HCT116 (cell line): ENCODE data around the gene TMEM120A. TPM values are rescaled to one million over a fixed set of nuclear protein-coding genes. Genes with fewer than 3 reads are reported as not detected.
A peak's percentile ranks its signal among the peaks of the same experiment; 100 is the strongest.

Experiments used
- ATAC-seq: fragments of 200-7000 bp; cut with Tn5 transposase; 2 replicates; pipeline ENCODE4 v1.9.1; 2020; ENCODE audit warnings: mild to moderate bottlenecking, moderate library complexity
- BruUV-seq: library from RNA; stranded (reverse); fragments of 400-500 nt; replicated peaks from 2 replicates; lab custom pipeline; 2021; lab: Mats Ljungman, UMichigan
- CTCF ChIA-PET: fragments of 300-600 bp; sonication (Branson Sonifier 250); formaldehyde crosslinking; loops from one replicate; lab custom pipeline; 2021; ENCODE audit warnings: antibody characterized with exemption; lab: Charles Lee
- POLR2A ChIA-PET: fragments of 300-600, 350-600 bp; sonication (Branson Sonifier 250); formaldehyde crosslinking; loops from one replicate; lab custom pipeline; 2021; ENCODE audit warnings: antibody characterized with exemption; lab: Charles Lee
- RAD21 ChIA-PET, 2 experiments: fragments of 300-600 bp; sonication (Branson Sonifier 250); formaldehyde crosslinking; loops; one replicate each; lab custom pipeline; 2023; ENCODE audit warnings: low total read pairs in 2 of 2; ENCODE audit not compliant: uncharacterized antibody in 2 of 2, unreplicated experiment in 2 of 2, low non-redundant PET in 1 of 2; lab: Charles Lee
- DNase-seq: peaks from one replicate; pipeline ENCODE4 v3.0.0-alpha.2; 2010; ENCODE audit warnings: low read depth, low spot score
- H2AFZ ChIP-seq: fragments of 200-600 bp; shearing (Covaris generic), sonication (generic); 2 replicates; pipeline ENCODE4 v1.6.1; 2017; ENCODE audit warnings: low read depth, mixed run types, mixed read lengths, antibody characterized with exemption, low read length; ENCODE audit not compliant: poor library complexity, severe bottlenecking
- H3K27ac ChIP-seq: 2 replicates; pipeline ENCODE4 v1.5.1; 2012; ENCODE audit warnings: low read depth, low read length
- H3K27me3 ChIP-seq: fragments of 200-600 bp; sonication (generic); 2 replicates; pipeline ENCODE4 v1.6.1; 2016; ENCODE audit warnings: mixed run types, low read length, mixed read lengths; ENCODE audit not compliant: insufficient read depth
- H3K36me3 ChIP-seq, 2 experiments: fragments of 200-500 bp in 1 of 2; fragments of 200-600 bp in 1 of 2; sonication (Bioruptor generic) in 1 of 2; sonication (generic) in 1 of 2; 2 replicates each; pipeline versions ENCODE4 v1.5.1 to v1.6.1; 2014 to 2016; ENCODE audit warnings: low read length in 2 of 2, inconsistent platforms in 1 of 2, mixed read lengths in 1 of 2, mixed run types in 1 of 2; ENCODE audit not compliant: insufficient read depth in 2 of 2, control insufficient read depth in 1 of 2
- H3K4me1 ChIP-seq, 2 experiments: fragments of 200-600 bp in 1 of 2; sonication (generic) in 1 of 2; 2 replicates each; pipeline versions ENCODE4 v1.5.1 to v1.6.1; 2012 to 2017; ENCODE audit warnings: low read length in 2 of 2, inconsistent platforms in 1 of 2, mild to moderate bottlenecking in 1 of 2, mixed read lengths in 1 of 2, mixed run types in 1 of 2, moderate library complexity in 1 of 2; ENCODE audit not compliant: insufficient read depth in 2 of 2, control insufficient read depth in 1 of 2
- H3K4me2 ChIP-seq: fragments of 200-600 bp; sonication (generic); 2 replicates; pipeline ENCODE4 v1.6.1; 2017; ENCODE audit warnings: mixed run types, low read length, mixed read lengths
- H3K4me3 ChIP-seq, 2 experiments: fragments of 200-600 bp in 1 of 2; sonication (generic) in 1 of 2; replicated peaks in 1 of 2; 2 replicates each; pipeline ENCODE4 v1.5.1; 2011 to 2016; ENCODE audit warnings: low read length in 2 of 2, control low read depth in 1 of 2, low read depth in 1 of 2, mild to moderate bottlenecking in 1 of 2, mixed read lengths in 1 of 2, mixed run types in 1 of 2
- H3K79me2 ChIP-seq: fragments of 200-600 bp; sonication (generic); 2 replicates; pipeline ENCODE4 v1.6.1; 2017; ENCODE audit warnings: mild to moderate bottlenecking, mixed run types, low read length, moderate library complexity, mixed read lengths; ENCODE audit not compliant: insufficient read depth
- H3K9ac ChIP-seq: fragments of 200-600 bp; sonication (generic); 2 replicates; pipeline ENCODE4 v1.6.1; 2016; ENCODE audit warnings: low read length, mixed read lengths
- H3K9me2 ChIP-seq: fragments of 200-600 bp; sonication (generic), shearing (Covaris generic); 2 replicates; pipeline ENCODE4 v1.6.1; 2017; ENCODE audit warnings: mixed run types, mild to moderate bottlenecking, moderate library complexity; ENCODE audit not compliant: insufficient read depth
- H3K9me3 ChIP-seq, 2 experiments: fragments of 200-500 bp in 1 of 2; fragments of 200-600 bp in 1 of 2; sonication (Bioruptor generic) in 1 of 2; sonication (generic) in 1 of 2; 2 replicates each; pipeline ENCODE4 v1.6.1; 2014 to 2017; ENCODE audit warnings: low read length in 2 of 2, mixed read lengths in 2 of 2, inconsistent platforms in 1 of 2, low read depth in 1 of 2, mild to moderate bottlenecking in 1 of 2, mixed run types in 1 of 2, moderate library complexity in 1 of 2; ENCODE audit not compliant: control insufficient read depth in 1 of 2, insufficient read depth in 1 of 2
- H4K20me1 ChIP-seq: fragments of 200-600 bp; sonication (generic), shearing (Covaris generic); 2 replicates; pipeline ENCODE4 v1.6.1; 2017; ENCODE audit warnings: mixed run types, mild to moderate bottlenecking, moderate library complexity; ENCODE audit not compliant: insufficient read depth
- CBX3 ChIP-seq: IDR thresholded peaks from 2 replicates; pipeline ENCODE4 v1.6.1; 2012; ENCODE audit warnings: low read depth
- CEBPB ChIP-seq: IDR thresholded peaks from 2 replicates; pipeline ENCODE4 v1.6.1; 2012; ENCODE audit warnings: low read depth
- CTCF ChIP-seq, 3 experiments: fragments of 200-600 bp in 1 of 3; sonication (generic) in 1 of 3; IDR thresholded peaks in 2 of 3; conservative IDR thresholded peaks in 1 of 3; 2 replicates each; pipeline ENCODE4 v1.5.1; 2012 to 2017; ENCODE audit warnings: low read depth in 2 of 3, low read length in 2 of 3, antibody characterized with exemption in 1 of 3, borderline replicate concordance in 1 of 3, control low read depth in 1 of 3, mild to moderate bottlenecking in 1 of 3, mixed read lengths in 1 of 3, mixed run types in 1 of 3, moderate library complexity in 1 of 3; ENCODE audit not compliant: insufficient read depth in 1 of 3
- EZH2phosphoT487 ChIP-seq: fragments of 200-600 bp; IDR thresholded peaks from 2 replicates; pipeline ENCODE4 v1.6.1; 2018; ENCODE audit warnings: antibody characterized with exemption, borderline replicate concordance
- intact Hi-C: fragments of 100-400 bp; cut with micrococcal nuclease; formaldehyde crosslinking; loops from 2 replicates; pipeline ENCODE4 v1.10.0; 2022
- total RNA-seq: library from RNA; stranded (reverse); gene quantifications from one replicate; pipeline ENCODE4 v1.2.1, GENCODE V29; 2021; ENCODE audit not compliant: unreplicated experiment

Gene TMEM120A
- total RNA-seq, 1 experiment from 2014 or later: 25.9 TPM

- no peak overlapping the region for H3K4me3 ChIP-seq
- ChIA-PET RAD21 (no interaction called here), CTCF (no interaction called here)
Observed at GRCh38 chr7:75971961-75972763, 22.2 kb downstream of the TMEM120A start.

More at GRCh38 chr7:75971961-75972763, 22.2 kb downstream of the TMEM120A start:
- intact Hi-C loops: no loop called here
- no TSS peak for BruUV-seq
- H3K27ac ChIP-seq: no peak overlapping the region
- H3K36me3 ChIP-seq: peaks cover 4 to 6% of the 10 kb centered on the region in 2 experiments; a peak in 2 of 4 replicates
- POLR2A ChIA-PET: interaction anchor here (0.8 kb wide), 1 partner anchor 56 kb away, joined by 3 read pairs; no protein-coding TSS in a partner anchor
- no peaks in the 10 kb centered on the region for H3K27me3 ChIP-seq
- no peaks in the 10 kb centered on the region for H3K4me1 ChIP-seq
- no peak overlapping the region for H2AFZ ChIP-seq
- H3K4me2 ChIP-seq: no peak overlapping the region
- H3K9ac ChIP-seq: no peak overlapping the region
- DNase-seq (no peak), ATAC-seq (peak; percentile 79)
- TF ChIP-seq EZH2phosphoT487: no peak
- peak in 2 of 3 experiments; percentile 12 to 43; a peak in 2 of 6 replicates for TF ChIP-seq CTCF (IDR thresholded peaks at IDR 0.05 in 2 of 3, conservative IDR thresholded peaks at IDR 0.05 in 1 of 3; ENCODE audit: borderline replicate concordance in 1 of 3, insufficient read depth in 1 of 3, low read depth in 2 of 3, low read length in 2 of 3)
- no peak for TF ChIP-seq CEBPB
- TF ChIP-seq CBX3: no peak
- no peaks in the 10 kb centered on the region for H3K79me2 ChIP-seq
- H3K9me2 ChIP-seq: no peaks in the 10 kb centered on the region
- no peaks in the 10 kb centered on the region for H3K9me3 ChIP-seq
- no peaks in the 10 kb centered on the region for H4K20me1 ChIP-seq
